ENCODE data around the gene SLC27A5. TPM values are rescaled to one million over a fixed set of nuclear protein-coding genes. Genes with fewer than 3 reads are reported as not detected.

Gene SLC27A5
- total and polyA plus RNA-seq, 2 of the 13 experiments (the other 11 are each of a cell fraction or from before 2014, with no cell fraction given): 30.3 to 40.2 TPM

- peak; percentile 47 for TF ChIP-seq PAXIP1 (CRISPR knock-in tag; conservative IDR thresholded peaks at IDR 0.05)
- TF ChIP-seq RXRB (CRISPR knock-in tag; IDR thresholded peaks at IDR 0.05; ENCODE audit: borderline replicate concordance): no peak
- TF ChIP-seq RNF2 (conservative IDR thresholded peaks at IDR 0.05; ENCODE audit: low read depth): 0 out of 2 replicates have a peak, but pooled peaks have one; percentile 40
- TF ChIP-seq NR2F2 (IDR thresholded peaks at IDR 0.05; ENCODE audit: borderline replicate concordance, low read depth): no peak
- TF ChIP-seq SMYD3 (CRISPR knock-in tag; IDR thresholded peaks at IDR 0.05): 0 out of 2 replicates have a peak, but pooled peaks have one; percentile 33
- TF ChIP-seq KLF12 (CRISPR knock-in tag; IDR thresholded peaks at IDR 0.05; ENCODE audit: borderline replicate concordance): peak; percentile 34; the same call in 1 of the 2 replicates
- TF ChIP-seq ARNTL (CRISPR knock-in tag; IDR thresholded peaks at IDR 0.05): peak; percentile 66; the same call in 1 of the 2 replicates
- 0 out of 2 replicates have a peak, but pooled peaks have one; percentile 64 for TF ChIP-seq ZNF160 (CRISPR knock-in tag; IDR thresholded peaks at IDR 0.05)
- TF ChIP-seq SMAD1 (CRISPR knock-in tag; IDR thresholded peaks at IDR 0.05; ENCODE audit: borderline replicate concordance, low read depth): no peak
- peak; percentile 74; the same call in 1 of the 2 replicates for TF ChIP-seq SOX5 (CRISPR knock-in tag; IDR thresholded peaks at IDR 0.05; ENCODE audit: borderline replicate concordance)
- peak; percentile 98 for TF ChIP-seq ZSCAN22 (CRISPR knock-in tag; IDR thresholded peaks at IDR 0.05)
- TF ChIP-seq POLR2A (IDR thresholded peaks at IDR 0.05; ENCODE audit: insufficient read depth in 1 of 2, low read depth in 2 of 2, low read length in 2 of 2): peak in 1 of 2 experiments; percentile 24; a peak in 1 of 4 replicates
- peak; percentile 71; the same call in 1 of the 2 replicates for TF ChIP-seq ZNF558 (CRISPR knock-in tag; IDR thresholded peaks at IDR 0.05; ENCODE audit: borderline replicate concordance)
- no peak for TF ChIP-seq ETS1 (CRISPR knock-in tag; IDR thresholded peaks at IDR 0.05)
- no peak for TF ChIP-seq SALL2 (CRISPR knock-in tag; IDR thresholded peaks at IDR 0.05)
- peak; percentile 32; the same call in 1 of the 2 replicates for TF ChIP-seq ZNF281 (CRISPR knock-in tag; IDR thresholded peaks at IDR 0.05; ENCODE audit: borderline replicate concordance)
These were observed 26.7 kb upstream of the SLC27A5 start (continued) for GRCh38 chr19:58538257-58539168.

Measured in HepG2 (cell line).